ENCODE data around the gene ODF4.

The ODF4 gene

DNA sequence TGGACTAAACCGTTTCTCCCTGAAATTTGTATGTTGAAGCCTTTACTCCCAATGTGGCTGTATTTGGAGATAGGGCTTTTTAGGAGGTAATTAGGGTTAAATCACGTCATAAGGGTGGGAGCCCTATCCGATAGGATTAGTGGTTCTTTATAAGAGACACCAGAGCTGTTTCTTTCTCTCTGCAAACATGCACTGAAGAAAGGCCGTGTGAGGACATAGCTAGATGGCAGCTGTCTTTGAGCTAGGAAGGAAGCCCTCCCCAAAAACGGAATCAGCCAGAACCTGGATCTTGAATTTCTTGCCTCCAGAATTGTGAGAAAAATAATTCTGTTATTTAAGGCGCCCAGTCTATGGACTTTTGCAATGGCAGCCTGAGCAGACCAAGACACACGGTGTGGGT lies 14.1 kb downstream of the ODF4 start:
- no peak for DNase-seq (ENCODE audit: low read depth in 2 of 2)
- no peak overlapping the region for H3K4me3 ChIP-seq (replicated peaks in 1 of 2; ENCODE audit: low read depth in 2 of 2, low read length in 2 of 2)
- TF ChIP-seq, protein P1, sequence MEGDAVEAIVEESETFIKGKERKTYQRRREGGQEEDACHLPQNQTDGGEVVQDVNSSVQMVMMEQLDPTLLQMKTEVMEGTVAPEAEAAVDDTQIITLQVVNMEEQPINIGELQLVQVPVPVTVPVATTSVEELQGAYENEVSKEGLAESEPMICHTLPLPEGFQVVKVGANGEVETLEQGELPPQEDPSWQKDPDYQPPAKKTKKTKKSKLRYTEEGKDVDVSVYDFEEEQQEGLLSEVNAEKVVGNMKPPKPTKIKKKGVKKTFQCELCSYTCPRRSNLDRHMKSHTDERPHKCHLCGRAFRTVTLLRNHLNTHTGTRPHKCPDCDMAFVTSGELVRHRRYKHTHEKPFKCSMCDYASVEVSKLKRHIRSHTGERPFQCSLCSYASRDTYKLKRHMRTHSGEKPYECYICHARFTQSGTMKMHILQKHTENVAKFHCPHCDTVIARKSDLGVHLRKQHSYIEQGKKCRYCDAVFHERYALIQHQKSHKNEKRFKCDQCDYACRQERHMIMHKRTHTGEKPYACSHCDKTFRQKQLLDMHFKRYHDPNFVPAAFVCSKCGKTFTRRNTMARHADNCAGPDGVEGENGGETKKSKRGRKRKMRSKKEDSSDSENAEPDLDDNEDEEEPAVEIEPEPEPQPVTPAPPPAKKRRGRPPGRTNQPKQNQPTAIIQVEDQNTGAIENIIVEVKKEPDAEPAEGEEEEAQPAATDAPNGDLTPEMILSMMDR (IDR thresholded peaks at IDR 0.05; ENCODE audit: low read depth, low read length), result no peak

DNA sequence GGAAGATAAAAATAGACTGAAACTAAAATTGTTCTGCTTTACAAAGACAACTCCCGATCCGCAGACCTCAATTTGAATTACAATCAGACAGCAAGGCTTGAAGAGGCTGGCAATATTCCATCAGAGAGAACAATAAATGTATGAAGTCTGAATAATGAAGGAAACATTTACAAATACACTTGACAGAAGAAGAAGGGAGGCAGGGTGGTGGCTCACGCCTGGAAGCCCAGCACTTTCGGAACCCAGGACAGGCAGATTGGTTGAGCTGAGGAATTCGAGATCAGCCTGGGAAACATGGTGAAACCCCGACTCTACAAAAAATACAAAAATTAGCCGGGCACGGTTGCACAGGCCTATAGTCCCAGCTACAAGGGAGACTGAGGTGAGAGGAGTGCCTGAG lies 14.6 kb downstream of the ODF4 start:
- H3K4me3 ChIP-seq (replicated peaks in 1 of 2; ENCODE audit: low read depth in 2 of 2, low read length in 2 of 2), result no peak overlapping the region
- TF ChIP-seq, protein P1 (IDR thresholded peaks at IDR 0.05; ENCODE audit: low read depth, low read length), result no peak
- DNase-seq (ENCODE audit: low read depth in 2 of 2), result no peak

DNA sequence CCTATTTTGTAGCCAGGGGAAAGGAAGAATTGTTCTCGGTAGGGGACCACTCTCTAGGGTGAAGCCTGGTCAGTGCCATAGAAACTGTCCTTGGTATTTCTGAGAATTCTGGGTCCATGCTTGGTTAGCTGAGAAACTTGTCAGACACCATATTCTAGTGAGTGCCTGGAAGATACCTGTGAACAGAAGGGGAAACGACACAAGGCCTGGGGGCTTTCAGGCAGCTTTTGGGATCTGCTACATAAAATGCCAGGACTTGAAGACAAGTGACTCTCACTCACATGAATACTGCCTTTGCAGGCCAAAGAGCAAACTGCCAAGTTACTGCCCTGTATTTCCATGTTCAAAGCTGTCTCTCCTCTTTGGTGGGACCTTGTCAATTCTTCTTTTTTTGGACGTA lies 18.3 kb downstream of the ODF4 start:
- no peak overlapping the region for H3K4me3 ChIP-seq (replicated peaks in 1 of 2; ENCODE audit: low read depth in 2 of 2, low read length in 2 of 2)
- TF ChIP-seq, protein P1 (IDR thresholded peaks at IDR 0.05; ENCODE audit: low read depth, low read length), result no peak
- no peak for DNase-seq (ENCODE audit: low read depth in 2 of 2)

DNA sequence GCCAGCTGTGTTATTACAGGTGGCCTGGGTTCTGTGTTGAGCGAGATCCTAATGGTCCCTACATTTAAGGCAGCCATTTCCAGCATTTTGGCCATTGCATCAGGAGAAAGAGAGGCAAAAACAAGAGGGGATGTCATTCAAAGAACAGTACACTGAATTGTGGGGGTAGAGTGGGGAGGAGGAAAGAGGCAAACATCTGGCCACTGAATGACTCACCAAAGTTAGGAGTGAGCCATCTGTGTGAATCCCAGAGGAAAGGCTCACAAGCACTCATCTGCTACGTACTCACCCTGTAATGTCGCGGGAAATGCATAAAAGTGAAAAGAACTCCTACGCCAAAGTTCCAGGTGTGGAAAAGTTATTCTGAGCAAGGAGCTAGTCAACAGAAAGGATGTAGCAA lies 20.1 kb downstream of the ODF4 start:
- H3K4me3 ChIP-seq (replicated peaks in 1 of 2; ENCODE audit: low read depth in 2 of 2, low read length in 2 of 2), result no peak overlapping the region
- DNase-seq (ENCODE audit: low read depth in 2 of 2), result peak; percentile 82 to 96
- TF ChIP-seq, protein P1 (IDR thresholded peaks at IDR 0.05; ENCODE audit: low read depth, low read length), result no peak

DNA sequence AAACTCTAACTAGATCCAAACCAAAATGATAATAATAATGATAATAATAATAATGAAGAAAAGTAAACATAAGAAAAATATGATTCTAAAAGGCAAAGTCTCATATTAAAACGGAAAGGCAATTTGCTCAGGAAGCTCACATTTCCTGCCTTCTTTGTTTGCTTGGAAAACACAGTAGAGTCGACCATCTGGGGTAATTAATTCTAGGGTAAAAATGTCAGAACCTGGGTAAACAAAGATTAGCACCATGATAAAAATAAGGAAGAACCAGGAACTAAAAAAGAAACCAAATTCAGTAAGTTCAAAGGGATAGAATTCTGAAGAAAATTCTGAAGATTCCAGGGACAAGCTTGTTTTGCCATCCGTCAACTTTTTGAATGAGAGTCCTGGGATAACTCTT lies 20.6 kb downstream of the ODF4 start:
- no peak for DNase-seq (ENCODE audit: low read depth in 2 of 2)
- H3K4me3 ChIP-seq (replicated peaks in 1 of 2; ENCODE audit: low read depth in 2 of 2, low read length in 2 of 2), result no peak overlapping the region
- TF ChIP-seq, protein P1 (IDR thresholded peaks at IDR 0.05; ENCODE audit: low read depth, low read length), result no peak

DNA sequence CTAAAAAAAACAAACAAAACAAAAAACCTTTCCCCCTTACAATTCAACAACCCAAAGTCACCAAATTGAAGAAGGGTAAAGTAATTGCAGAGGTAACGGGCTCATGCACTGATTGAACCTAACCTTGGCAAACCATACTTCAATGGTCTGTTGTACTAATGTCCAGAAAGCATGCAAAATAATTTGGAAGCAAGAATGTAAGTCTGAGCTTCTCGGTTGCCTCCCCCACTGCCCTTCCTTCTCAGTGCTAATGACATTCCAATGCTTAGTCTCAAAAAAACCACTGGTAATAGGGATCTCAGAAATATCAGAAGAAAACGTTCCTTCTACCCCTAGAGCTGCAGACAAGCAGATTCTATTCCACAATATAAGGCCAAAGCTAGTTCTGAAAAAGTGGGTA lies 21.1 kb downstream of the ODF4 start:
- no peak overlapping the region for H3K4me3 ChIP-seq (replicated peaks in 1 of 2; ENCODE audit: low read depth in 2 of 2, low read length in 2 of 2)
- DNase-seq (ENCODE audit: low read depth in 2 of 2), result no peak
- TF ChIP-seq, protein P1 (IDR thresholded peaks at IDR 0.05; ENCODE audit: low read depth, low read length), result no peak

DNA sequence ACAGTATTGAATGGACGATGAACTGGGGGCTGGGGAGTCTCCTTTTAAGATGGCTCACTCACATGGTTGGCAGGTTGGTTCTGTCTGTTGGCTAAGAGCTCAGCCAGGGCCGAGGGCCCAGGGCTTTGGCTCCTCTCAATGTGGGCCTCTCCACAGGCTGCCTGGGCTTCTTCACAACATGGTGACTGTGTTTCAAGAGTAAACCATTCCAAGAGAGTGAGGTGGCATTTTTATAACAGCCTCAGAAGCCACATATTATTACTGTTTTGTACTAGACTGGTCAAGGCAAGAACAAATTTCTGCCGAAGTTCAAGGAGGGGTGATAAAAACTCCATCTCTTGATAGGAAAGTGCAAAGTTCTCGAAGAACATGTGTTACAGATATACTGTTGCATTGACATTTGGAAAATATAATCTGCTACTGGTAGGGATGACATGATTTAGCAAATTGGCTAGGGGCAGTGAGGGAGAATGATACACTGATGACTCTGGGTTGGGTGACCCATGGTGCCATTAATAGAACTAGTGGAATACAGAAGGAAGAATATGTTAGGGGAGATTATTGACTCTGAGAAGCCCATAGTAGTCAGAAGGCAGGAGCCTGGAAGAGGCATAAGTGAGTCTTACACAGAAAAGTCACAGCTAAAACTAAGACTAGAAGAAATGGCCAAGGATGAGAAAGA lies 23.2 kb downstream of the ODF4 start:
- H3K4me3 ChIP-seq (replicated peaks in 1 of 2; ENCODE audit: low read depth in 2 of 2, low read length in 2 of 2), result no peak overlapping the region
- TF ChIP-seq, protein P1 (IDR thresholded peaks at IDR 0.05; ENCODE audit: low read depth, low read length), result no peak
- DNase-seq (ENCODE audit: low read depth in 2 of 2), result peak in 1 of 2 donors; percentile 62

Measured in cardiac fibroblast (primary cell).